Measurements from ENCODE around the gene CCDC183.
"Not testable (repeated sequence)": the region's sequence is repeated elsewhere in the genome, so short reads cannot be mapped to it uniquely, and the experiment has no call there.

Gene CCDC183

DNA sequence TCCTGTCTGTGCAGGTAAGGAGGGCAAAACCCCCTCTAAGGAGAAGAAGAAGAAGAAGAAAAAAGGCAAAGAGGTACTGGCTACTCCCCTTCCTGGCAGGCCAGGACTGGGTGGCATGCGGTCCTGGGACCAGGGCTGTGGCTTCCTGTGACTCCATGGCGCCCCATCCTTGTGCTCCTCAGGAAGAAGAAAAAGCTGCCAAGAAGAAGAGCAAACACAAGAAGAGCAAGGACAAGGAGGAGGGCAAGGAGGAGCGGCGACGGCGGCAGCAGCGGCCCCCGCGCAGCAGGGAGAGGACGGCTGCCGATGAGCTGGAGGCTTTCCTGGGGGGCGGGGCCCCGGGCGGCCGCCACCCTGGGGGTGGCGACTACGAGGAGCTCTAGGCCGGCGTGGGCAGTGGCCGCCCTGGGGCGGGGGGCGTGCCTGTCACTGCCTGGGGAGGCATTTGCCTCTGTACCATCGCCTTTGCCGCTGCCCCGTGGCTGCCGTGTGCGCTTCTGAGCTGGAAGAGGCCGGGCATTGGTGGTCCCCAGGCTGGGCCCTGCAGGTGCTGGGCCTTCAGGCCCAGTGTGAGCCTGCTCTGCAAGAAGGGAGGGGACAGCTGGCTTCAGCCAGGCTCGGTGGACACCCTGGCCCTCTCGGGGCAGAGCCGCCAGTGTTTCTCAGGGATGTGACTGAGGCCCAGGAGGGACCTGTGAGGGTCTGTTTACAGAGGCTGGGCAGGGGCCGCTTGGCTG lies 44.2 kb downstream of the CCDC183 start:
- no peak for DNase-seq

DNA sequence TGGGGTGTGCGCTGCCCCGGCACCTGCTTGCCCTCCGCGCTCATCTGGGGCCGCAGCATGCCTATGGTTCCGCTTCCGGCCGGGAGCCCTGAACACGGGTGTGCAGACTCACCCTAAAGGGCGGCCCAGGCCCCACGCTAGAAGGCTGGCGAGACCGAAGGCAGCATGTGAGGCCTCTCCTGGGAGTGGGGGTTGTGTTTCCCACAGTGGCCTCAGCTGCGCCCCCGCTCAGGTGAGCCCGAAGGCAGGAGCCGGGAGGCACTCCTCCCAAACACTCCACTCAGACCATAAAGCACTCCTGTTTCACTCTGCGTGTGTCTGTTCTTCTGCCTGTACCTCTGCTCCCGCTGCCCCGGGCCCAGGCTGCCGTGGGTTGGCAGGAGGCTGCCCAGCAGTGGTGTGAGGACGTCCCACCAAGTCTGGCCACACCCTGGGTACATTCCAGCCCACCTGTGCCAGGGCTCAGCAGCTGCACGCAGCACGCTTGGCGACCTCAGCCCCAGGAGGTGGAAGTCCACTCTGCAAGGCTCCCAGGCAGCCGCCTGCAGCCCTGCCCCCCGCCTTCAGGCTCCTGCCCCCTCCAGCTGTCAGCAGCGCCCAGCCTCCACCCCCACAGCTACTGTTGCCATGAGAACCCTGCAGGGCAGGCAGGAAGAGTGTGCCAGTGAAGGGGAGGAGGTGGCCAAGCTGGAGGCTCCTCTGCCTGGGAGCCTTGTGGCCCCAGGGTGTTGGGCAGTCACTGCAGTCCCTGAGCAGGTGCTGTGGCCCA lies 44.9 kb downstream of the CCDC183 start:
- no peak for DNase-seq

DNA sequence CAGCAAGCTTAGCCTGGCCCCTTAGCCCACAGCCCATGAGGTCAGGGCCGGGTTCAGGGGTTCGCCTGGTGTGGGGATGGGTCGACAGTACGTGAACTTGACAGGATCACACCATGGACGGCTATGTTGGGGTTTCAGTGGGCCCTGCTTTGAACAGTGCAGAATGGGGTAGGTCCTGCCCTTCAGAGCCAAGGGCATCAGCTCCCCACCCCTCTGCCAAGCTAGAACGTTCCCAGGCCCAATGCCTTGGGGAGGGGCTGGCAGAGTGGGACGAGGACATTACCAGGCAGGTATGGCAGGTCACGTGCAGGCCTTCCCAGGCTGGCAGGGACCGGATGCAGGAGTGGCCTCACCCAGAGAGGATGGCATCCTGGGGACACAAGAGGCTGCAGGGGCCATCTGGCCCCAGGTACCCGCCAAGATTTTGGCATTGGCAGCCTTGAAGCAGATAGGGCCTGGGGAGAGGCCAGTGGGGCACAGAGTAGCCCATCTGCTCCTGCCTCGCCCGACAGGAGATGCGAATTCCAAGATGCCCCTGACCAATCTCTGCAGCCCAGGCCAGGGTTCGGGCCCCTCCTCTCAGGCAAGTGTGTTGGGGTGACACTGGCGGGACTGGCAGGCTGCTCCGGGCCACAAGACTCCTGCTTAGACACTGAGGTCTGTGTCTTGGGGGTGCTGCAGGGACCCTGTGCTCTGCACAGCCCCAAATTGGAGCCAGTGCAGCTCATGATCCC lies 45.7 kb downstream of the CCDC183 start:
- not testable (repeated sequence) for DNase-seq

DNA sequence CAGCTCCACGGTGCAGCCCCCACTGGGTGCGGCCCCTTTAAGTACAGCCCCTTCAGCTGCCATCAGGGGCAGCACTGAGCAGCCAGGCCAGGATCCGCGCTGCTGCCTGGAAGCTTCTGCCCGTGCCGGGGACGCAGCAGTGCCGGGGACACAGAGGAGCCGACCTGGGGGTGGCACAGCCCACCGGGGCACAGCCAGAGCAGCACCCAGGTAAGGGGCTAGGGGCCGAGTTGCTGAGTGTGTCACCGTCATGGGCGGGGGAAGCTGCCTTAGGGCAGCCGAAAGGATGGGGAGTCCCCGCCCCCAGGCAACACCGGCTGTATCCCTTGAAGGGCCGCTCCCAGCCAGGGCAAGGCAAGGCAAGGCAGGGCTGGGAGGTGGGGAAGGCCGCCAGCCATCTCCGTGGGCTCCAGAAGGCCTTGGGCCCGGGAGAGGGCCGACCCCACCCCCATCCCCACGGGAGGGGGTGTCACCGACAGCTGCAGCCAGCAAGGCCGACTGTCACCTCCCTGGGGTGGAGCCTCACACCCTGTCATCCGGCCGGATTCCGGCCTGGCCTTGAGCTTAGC lies 46.3 kb downstream of the CCDC183 start, which contains the start of gene AJM1:
AJM1 (plus strand) TSS at position 99 of the 569 bp plus-strand sequence. CDS start 1,937 bp downstream, outside the sequence.
- peak; percentile 76 for DNase-seq

DNA sequence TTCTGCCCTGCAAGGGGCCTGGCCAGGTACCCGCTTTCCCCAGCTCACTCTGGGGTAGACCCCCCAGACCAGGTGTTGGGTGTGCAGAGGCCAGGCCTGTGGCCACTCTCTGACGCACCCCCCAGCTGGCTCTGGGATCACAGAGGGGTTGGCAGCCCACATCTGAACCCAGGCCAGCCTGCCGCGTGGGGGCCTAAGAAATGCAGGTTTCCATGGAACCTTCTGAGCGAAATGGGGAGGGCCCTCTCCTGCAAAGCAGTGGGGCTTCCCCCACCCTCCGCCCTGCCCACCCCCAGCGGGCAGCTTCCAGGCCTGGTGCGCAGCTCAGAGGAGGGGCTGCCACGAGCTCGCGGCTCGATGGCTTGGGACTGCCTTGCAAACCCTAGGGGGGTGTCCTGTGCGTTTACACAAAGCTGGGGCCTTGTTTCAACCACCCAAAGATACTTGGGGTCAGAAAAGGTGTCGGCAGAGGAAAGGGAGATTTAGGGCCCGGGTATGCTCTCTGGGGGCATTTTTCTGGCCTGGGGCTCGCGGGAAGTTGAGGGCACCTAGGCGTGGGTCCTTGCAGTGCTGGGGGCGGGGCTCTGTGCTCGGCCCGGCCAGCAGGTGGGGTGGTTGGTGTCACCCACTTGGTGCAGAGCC lies 47.1 kb downstream of the CCDC183 start:
- not testable (repeated sequence) for DNase-seq

DNA sequence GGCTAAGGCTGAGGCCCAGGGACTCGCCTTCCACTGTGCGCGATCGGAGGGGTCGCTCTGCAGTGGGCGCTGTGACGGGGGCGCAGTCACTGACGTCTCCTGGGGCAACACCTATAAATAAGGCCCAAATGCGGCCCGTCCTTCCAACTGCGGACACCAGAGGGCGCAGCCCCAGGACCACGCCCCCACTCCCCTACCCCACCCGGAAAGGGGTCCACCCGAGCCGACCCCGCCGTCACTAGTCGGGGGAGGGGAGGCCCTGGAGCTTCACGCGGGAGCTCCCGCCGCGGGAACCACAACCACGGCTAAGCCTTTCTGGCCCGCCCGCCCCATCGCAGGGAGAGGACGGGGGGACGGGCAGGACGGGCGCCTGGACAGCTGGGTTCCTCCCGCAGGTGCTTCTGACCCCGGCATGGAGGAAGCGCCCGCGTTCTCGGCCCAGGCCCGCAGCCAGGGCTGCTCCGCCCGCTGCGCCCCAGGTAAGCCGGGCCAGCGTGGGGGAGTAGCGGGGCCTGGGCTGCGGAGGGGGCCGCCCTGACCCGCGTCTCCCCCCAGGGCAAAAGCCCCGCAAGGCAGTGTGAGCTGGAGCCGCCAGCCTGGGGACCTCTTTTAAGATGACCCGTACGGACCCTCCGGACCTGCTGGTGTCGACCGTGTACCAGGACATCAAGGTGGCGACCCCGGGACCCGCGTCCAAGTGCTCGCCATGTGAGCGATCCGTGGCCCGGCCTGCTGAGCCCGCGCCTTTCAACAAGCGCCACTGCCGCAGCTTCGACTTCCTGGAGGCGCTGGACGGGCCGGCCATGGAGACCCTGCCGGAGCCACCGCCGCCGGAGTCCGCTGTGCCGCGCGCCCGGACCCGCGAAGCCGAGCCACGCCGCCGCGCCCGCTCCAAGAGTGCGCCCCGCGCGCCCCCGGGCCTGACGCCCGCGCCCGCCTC lies 47.9 kb downstream of the CCDC183 start:
- peak; percentile 34 for DNase-seq

DNA sequence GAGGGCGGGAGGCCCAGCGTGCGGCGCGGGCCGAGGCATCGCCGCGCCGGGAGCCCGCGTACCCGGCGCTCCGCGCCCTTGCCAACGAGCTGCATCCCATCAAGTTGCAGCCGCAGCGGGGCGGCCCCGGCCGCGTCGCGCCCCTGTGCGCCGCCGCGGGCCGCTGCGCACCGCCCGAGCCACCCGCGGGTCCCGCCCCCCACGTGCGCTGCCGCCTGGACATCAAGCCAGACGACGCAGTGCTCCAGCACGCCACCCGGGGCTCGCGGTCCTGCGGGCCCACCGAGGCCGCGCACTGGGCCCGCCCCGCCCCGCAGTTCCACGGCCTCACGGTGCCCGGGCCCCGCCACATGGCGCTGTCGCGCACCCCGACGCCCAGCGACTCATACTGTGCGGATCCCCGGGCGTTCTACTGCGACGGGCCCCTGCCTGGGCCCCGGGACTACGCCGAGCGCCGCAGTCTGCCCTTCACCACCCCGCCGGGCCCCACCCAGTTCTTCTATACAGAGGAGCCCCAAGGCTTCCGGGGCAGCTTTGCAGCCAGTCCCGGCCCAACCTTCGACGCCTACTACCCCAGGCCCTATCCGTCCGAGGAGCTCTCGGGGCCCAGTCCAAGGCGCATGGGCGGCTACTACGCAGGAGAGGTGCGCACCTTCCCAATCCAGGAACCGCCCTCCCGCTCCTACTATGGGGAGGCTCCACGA lies 48.8 kb downstream of the CCDC183 start:
- DNase-seq: no peak

DNA sequence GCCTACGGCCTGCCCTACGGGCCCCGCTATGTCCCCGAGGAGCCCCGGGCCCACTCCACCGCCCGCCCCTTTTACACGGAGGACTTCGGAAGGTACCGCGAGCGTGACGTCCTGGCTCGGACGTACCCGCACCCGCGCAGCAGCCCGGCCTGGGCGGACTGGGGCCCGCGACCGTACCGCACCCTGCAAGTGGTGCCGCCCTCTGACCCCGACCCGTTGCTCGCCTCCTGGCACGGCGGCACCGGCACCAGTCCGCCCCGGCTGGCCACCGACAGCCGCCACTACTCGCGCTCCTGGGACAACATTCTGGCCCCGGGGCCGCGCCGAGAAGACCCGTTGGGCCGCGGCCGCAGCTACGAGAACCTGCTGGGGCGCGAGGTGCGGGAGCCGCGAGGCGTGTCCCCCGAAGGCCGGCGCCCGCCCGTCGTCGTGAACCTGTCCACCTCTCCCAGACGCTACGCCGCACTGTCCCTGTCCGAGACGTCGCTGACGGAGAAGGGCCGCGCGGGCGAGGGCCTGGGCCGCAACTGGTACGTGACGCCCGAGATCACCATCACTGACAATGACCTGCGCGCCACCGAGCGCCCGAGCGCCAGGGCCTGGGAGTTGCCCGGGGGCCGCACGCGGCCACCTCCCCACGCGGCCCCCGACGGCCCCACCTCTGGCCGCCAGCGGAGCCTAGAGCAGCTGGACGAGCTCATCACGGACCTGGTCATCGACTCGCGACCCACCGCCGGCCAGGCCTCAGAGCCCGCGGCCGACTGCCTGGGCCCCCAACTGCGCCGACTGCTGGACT lies 49.5 kb downstream of the CCDC183 start:
- DNase-seq: no peak

DNA sequence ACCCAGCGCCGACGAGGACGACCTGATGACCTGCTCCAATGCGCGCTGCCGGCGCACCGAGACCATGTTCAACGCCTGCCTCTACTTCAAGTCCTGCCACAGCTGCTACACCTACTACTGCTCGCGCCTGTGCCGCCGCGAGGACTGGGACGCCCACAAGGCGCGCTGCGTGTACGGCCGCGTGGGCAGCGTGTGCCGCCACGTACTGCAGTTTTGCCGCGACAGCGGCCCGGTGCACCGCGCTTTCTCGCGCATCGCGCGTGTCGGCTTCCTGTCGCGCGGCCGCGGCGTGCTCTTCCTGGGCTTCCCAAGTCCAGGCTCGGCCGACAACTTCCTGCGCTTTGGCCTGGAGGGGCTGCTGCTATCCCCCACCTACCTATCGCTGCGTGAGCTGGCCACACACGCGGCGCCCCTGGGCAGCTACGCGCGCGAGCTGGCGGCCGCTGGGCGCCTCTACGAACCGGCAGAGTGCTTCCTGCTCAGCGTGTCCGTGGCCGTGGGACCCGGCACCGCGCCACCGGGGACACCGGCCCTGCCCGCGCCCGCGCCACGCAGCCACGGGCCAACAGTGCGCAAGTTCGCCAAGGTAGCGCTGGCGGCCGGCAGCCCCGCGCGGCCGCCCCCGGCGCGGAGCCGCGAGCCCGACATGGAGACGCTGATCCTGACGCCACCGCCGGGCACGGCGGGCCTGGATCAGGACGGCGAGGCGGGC lies 50.4 kb downstream of the CCDC183 start:
- DNase-seq: no peak

DNA sequence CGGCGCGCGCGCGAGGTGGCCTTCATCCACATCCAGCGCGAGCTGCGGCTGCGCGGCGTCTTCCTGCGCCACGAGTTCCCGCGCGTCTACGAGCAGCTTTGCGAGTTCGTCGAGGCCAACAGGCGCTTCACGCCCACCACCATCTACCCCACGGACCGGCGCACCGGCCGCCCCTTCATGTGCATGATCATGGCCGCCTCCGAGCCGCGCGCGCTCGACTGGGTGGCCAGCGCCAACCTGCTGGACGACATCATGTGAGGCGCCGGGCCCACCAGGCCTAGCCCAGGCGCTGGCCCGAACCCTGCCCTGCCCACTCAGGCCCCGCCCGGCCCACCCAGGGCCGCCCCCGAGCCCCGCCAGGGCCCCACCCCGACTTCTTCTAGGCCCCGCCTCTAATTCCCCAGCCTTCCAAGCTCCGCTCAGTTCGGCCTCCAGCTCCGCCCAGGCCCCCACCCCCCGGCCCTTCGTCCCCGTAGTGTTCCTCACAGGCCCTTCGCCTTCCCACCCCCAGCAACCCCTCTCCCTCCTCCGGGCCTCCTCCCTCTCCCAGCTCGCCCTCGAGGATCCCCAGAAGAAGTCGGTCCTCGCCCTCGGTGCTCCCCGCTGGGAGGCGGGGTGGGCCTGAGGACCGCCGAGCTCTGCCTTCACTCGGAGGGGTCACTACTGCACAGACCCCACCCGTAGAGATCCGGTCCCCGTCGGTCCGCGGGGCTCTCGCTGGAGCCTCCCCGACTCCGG lies 51.1 kb downstream of the CCDC183 start:
- no peak for DNase-seq

DNA sequence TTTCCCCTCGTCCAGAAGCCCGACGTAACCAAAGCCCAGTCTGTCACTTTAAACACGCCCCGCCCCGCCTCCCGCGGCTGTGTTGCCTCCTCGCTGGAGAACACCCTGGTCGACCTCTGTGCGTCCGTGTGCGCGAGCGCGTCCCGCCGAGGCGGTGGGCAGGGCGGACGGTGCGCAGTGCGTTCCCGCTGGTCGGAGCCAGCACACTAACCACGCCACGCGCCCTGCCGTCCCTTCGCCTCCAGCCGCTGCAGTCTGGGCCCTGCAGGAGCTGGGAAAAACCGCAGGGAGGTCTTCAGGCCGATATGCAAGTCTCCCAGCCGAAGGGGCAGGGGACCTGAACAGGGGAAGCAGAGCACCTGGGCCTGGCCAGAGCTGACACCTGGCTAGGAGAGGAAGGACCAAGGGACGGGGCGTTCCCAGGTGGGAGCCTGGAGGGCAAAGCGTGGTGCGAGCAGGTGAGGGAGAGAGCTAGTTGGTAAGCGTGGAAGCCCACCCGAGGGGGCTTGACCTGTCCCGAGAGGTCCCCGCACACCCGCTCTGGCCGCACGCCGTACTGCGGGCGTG lies 51.8 kb downstream of the CCDC183 start:
- DNase-seq: peak; percentile 78

DNA sequence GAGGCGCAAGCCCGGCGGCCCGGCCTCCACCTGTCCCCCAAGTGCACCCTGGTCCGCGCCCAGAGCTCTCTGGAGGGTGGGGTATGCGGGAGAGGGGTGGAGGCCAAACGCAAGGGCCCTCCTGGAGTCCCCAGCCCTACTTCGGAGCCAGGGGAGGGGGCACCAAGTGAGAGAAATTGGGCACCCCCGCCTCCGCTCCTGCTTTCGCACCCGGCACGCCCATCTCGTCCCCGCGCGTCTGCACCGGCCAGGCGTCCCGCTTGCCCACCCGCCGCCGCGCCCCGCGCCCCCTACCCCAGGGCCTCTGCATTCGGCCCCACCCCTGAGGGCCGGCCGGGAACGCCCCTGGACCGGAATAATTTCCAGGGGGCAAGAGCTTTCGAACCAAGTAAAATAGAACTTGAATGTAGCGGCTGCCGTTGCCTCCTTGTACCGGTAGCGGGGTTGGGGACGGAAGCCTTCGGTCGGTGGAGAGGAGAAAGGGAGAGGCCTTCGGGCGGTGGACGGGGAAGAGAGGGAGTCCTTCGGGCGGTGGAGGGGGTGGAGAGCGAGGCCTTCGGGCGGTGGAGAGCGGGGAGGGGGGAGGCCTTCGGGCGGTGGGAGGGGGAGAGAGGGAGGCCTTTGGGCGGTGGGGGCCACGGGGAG lies 52.4 kb downstream of the CCDC183 start:
- DNase-seq: peak; percentile 42

DNA sequence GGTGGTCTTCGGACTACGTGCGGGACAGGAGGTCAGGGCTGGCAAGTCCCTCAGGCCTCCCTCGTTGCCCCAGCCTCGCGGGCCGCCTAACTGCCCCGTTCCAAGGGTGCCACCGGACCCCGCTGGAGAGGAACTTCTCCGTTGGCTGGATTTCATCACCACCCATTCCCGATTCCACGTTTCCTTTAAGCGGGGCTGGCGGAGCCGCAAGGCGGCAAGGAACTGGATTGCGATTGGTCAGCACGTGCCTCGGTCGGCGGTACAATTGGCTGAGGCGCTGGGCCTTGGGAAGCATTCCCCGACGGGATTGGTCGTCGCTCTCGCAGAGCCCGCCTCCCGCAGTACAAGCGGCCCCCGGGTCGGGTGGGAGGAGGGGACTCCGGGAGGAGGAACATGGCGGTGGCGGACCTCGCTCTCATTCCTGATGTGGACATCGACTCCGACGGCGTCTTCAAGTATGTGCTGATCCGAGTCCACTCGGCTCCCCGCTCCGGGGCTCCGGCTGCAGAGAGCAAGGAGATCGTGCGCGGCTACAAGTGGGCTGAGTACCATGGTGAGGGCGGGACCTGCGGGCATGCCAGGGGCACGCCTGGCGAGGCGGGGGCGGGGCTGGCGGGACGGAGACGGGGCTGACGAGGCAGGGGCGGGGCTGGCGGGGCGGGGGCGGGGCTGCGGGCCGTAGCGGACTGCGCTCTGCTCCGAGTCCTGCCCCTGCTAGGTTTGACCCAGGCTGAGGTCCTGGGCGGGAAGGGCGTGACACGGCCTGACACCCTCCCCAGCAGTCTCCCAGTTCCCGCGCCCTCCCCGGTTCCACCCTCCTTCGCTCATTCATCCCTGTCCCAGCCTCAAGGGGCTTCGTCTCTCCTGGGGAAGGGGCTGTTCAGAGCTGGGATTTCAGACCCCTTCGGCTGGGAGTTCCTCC lies 53.2 kb downstream of the CCDC183 start, which contains the start of gene PHPT1:
PHPT1 (plus strand) TSS at position 372 of the 922 bp plus-strand sequence; CDS start at position 394, 22 bp downstream.
- DNase-seq: peak; percentile 98

DNA sequence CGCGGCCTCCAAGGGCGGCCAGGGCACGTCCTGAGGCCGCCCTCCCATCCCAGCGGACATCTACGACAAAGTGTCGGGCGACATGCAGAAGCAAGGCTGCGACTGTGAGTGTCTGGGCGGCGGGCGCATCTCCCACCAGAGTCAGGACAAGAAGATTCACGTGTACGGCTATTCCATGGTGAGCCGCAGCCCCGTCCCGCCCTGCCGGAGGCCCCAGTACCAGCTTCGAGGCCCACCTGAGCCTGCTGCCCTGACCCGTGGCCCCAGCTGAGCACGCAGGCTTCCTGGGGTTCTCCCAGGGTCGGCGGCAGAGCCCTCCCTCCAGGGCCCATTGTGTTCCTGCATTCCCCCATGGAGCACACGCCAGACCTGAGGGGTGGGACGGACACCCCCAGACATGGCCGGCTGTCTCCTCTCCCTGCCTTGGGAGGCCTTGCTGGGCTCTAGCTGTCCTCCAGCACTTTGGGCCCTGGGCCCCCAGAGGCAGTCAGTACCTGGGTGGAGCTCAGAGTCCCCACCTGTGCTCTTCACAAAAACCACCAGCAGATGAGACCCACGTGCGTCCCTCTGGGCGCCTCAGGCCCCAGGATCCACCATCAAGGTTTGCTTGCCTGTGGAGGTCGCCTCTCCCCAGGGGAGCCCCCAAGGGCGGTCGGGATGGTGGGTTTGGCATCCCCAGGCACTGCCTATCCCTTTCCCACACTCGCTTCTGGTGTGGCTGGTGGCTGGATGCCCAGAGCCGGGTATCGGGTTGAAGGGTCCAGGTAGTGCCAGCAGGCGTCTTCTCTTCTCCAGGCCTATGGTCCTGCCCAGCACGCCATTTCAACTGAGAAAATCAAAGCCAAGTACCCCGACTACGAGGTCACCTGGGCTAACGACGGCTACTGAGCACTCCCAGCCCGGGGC lies 54.1 kb downstream of the CCDC183 start:
- DNase-seq: no peak
